ENCODE results near the gene RBM3.

Gene RBM3

DNA sequence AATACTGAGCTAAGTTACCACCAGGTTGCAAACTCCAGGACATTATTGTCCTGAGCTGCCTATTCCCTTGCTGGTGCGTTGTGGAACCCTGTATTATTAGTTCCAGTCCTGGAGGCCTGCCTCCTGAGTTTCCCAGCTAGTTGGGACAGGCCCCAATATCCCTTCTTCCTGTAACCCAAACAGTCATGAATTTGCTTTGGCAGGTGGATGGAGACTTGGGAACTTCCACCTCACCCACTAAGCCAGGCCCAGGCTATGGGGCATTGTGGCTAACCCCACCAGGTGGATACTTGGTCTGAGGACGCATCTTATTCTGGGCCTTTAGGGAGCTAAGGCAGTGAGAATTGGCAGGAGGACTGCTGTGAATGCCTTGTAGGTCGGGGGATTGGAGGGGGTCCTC is 5.0 kb downstream of the RBM3 start:
- Histone ChIP-seq H3K36me3 (ENCODE audit: insufficient read depth, low read length) (peaks cover 53% of the 10 kb centered on the region), H3K27ac (ENCODE audit: low read depth, low read length, poor library complexity, severe bottlenecking) (no peak overlapping the region), H3K4me3 (ENCODE audit: low read depth, low read length, poor library complexity, severe bottlenecking) (no peak overlapping the region), H3K79me2 (ENCODE audit: insufficient read depth, low read length) (peaks cover 4% of the 10 kb centered on the region; the same call in 1 of the 2 replicates), H3K4me1 (ENCODE audit: insufficient read depth, low read length, severe bottlenecking) (peaks cover 22% of the 10 kb centered on the region), H3K4me2 (ENCODE audit: low read length) (no peak overlapping the region), H4K20me1 (ENCODE audit: insufficient read depth, low read length) (no peaks in the 10 kb centered on the region), H3K9ac (ENCODE audit: low read length) (no peak overlapping the region), H3K9me2 (ENCODE audit: low read depth, low read length) (no peaks in the 10 kb centered on the region), H3K9me3 (ENCODE audit: low read length) (no peaks in the 10 kb centered on the region), H3K27me3 (ENCODE audit: insufficient read depth, low read length) (no peaks in the 10 kb centered on the region), H3F3A (ENCODE audit: insufficient read depth, low read length) (peaks cover 5% of the 10 kb centered on the region), H2AFZ (ENCODE audit: low read length) (no peak overlapping the region)
- TF ChIP-seq, protein P1, sequence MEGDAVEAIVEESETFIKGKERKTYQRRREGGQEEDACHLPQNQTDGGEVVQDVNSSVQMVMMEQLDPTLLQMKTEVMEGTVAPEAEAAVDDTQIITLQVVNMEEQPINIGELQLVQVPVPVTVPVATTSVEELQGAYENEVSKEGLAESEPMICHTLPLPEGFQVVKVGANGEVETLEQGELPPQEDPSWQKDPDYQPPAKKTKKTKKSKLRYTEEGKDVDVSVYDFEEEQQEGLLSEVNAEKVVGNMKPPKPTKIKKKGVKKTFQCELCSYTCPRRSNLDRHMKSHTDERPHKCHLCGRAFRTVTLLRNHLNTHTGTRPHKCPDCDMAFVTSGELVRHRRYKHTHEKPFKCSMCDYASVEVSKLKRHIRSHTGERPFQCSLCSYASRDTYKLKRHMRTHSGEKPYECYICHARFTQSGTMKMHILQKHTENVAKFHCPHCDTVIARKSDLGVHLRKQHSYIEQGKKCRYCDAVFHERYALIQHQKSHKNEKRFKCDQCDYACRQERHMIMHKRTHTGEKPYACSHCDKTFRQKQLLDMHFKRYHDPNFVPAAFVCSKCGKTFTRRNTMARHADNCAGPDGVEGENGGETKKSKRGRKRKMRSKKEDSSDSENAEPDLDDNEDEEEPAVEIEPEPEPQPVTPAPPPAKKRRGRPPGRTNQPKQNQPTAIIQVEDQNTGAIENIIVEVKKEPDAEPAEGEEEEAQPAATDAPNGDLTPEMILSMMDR (IDR thresholded peaks at IDR 0.05; ENCODE audit: low read length), result no peak
- no peak for TF ChIP-seq EZH2 (IDR thresholded peaks at IDR 0.05; ENCODE audit: borderline replicate concordance, low read length)

DNA sequence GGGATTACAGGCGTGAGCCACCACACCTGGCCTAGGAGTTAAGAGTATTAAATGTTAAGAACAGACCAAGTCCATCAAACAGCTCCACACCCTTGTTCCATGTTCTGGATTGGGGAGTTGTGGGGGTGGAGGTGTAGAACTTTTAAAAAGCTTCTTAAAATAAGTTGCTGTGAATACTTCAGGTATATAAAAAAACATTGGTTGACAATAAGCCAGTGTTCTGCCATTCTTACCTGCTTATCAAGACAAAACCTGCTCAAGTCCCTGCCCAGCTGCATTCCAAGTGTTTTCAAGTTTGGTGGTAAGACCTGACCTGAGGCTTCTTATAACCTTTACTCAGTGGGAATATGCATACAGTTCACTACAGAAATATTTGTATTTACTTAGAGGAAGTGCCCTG is 6.4 kb downstream of the RBM3 start:
- H3K4me2 ChIP-seq (ENCODE audit: low read length), result no peak overlapping the region
- peaks cover 44% of the 10 kb centered on the region for H3K36me3 ChIP-seq (ENCODE audit: insufficient read depth, low read length)
- H3F3A ChIP-seq (ENCODE audit: insufficient read depth, low read length), result peaks cover 5% of the 10 kb centered on the region
- H3K27me3 ChIP-seq (ENCODE audit: insufficient read depth, low read length), result no peaks in the 10 kb centered on the region
- no peak for TF ChIP-seq EZH2 (IDR thresholded peaks at IDR 0.05; ENCODE audit: borderline replicate concordance, low read length)
- TF ChIP-seq, protein P1 (IDR thresholded peaks at IDR 0.05; ENCODE audit: low read length), result no peak
- H3K4me1 ChIP-seq (ENCODE audit: insufficient read depth, low read length, severe bottlenecking), result peaks cover 15% of the 10 kb centered on the region
- H2AFZ ChIP-seq (ENCODE audit: low read length), result no peak overlapping the region
- no peak overlapping the region for H3K4me3 ChIP-seq (ENCODE audit: low read depth, low read length, poor library complexity, severe bottlenecking)
- H4K20me1 ChIP-seq (ENCODE audit: insufficient read depth, low read length), result no peaks in the 10 kb centered on the region
- H3K9ac ChIP-seq (ENCODE audit: low read length), result no peak overlapping the region
- H3K79me2 ChIP-seq (ENCODE audit: insufficient read depth, low read length), result no peaks in the 10 kb centered on the region
- H3K9me3 ChIP-seq (ENCODE audit: low read length), result no peaks in the 10 kb centered on the region
- H3K9me2 ChIP-seq (ENCODE audit: low read depth, low read length), result no peaks in the 10 kb centered on the region
- no peak overlapping the region for H3K27ac ChIP-seq (ENCODE audit: low read depth, low read length, poor library complexity, severe bottlenecking)

DNA sequence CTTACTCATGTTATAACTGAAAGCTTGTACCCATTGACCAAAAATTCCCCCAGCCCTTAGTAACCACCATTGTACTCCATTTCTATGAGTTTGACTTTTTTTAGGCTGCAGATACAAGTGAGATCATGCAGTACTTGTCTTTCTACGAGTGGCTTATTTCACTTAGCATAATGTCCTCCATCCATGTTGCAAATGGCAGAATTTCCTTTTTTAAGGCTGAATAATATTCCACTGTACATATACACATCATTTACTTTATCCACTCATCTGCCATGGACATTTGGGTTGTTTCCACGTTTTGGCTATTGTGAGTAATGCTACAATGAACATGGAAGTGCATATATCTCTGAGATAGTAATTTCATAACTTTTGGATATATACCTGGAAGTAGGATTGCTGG is 10.4 kb downstream of the RBM3 start:
- no peak overlapping the region for H3K4me3 ChIP-seq (ENCODE audit: low read depth, low read length, poor library complexity, severe bottlenecking)
- H3K9me2 ChIP-seq (ENCODE audit: low read depth, low read length), result no peaks in the 10 kb centered on the region
- peaks cover 4% of the 10 kb centered on the region for H3F3A ChIP-seq (ENCODE audit: insufficient read depth, low read length)
- no peaks in the 10 kb centered on the region for H3K79me2 ChIP-seq (ENCODE audit: insufficient read depth, low read length)
- peaks cover 4% of the 10 kb centered on the region for H3K36me3 ChIP-seq (ENCODE audit: insufficient read depth, low read length)
- H3K27me3 ChIP-seq (ENCODE audit: insufficient read depth, low read length), result no peaks in the 10 kb centered on the region
- no peak overlapping the region for H3K27ac ChIP-seq (ENCODE audit: low read depth, low read length, poor library complexity, severe bottlenecking)
- H4K20me1 ChIP-seq (ENCODE audit: insufficient read depth, low read length), result no peaks in the 10 kb centered on the region
- no peaks in the 10 kb centered on the region for H3K4me1 ChIP-seq (ENCODE audit: insufficient read depth, low read length, severe bottlenecking)
- H3K4me2 ChIP-seq (ENCODE audit: low read length), result no peak overlapping the region
- H2AFZ ChIP-seq (ENCODE audit: low read length), result no peak overlapping the region
- no peak overlapping the region for H3K9ac ChIP-seq (ENCODE audit: low read length)
- no peak for TF ChIP-seq EZH2 (IDR thresholded peaks at IDR 0.05; ENCODE audit: borderline replicate concordance, low read length)
- TF ChIP-seq, protein P1 (IDR thresholded peaks at IDR 0.05; ENCODE audit: low read length), result no peak
- no peaks in the 10 kb centered on the region for H3K9me3 ChIP-seq (ENCODE audit: low read length)

Measured in OCI-LY1 (cell line).